ENCODE data around the gene SLC6A4.

SLC6A4 gene

DNA sequence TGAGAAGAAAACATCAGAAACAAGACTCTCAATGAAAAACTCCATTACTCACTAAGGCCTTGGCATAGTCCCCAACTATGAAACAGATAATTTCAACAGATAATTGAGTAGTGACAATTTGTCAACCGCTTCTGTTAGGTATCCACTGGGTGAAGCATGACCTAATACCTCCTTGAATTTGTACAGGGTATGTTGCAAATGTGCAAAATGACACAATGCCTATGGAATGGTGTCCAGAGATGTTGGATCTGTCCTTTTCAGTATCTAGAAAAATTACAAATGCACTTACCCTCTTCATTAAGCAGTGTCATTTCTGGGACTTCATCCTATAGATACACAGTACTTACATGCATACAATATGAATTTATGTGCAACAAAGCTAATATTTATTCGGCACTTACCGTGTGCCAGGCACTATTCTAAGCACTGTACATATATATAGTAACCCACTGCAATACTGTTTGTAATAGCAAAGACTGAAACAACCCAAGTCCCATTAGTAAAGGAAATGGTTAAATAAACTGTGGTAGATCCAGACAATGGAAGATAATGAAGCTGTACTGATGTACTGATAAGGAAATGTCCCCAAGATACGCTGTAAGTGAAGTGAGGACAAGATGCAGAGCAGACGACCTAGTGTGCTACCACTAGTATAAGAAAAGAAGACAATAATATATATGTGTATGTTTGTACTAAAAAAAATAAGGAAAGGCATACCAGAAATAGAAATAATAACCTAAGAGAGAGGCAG, 21.4 kb upstream of the SLC6A4 start:
- H3K4me1 ChIP-seq (ENCODE audit: low read length), result no peaks in the 10 kb centered on the region
- H3K9ac ChIP-seq (ENCODE audit: low read length), result no peak overlapping the region
- no peak overlapping the region for H3K27ac ChIP-seq (ENCODE audit: low read length)
- no peaks in the 10 kb centered on the region for H3K27me3 ChIP-seq (replicated peaks; ENCODE audit: insufficient read depth, low read length)
- H3K9me3 ChIP-seq (replicated peaks; ENCODE audit: insufficient read depth, low read length), result no peaks in the 10 kb centered on the region
- H3K4me3 ChIP-seq (ENCODE audit: low read length), result no peak overlapping the region
- no peak overlapping the region for H2AFZ ChIP-seq (ENCODE audit: low read length)
- H3F3A ChIP-seq (ENCODE audit: insufficient read depth, low read length), result no peaks in the 10 kb centered on the region
- peaks cover 5% of the 10 kb centered on the region; the same call in 1 of the 2 replicates for H3K79me2 ChIP-seq (ENCODE audit: low read length)
- no peak for DNase-seq
- H3K36me3 ChIP-seq (replicated peaks; ENCODE audit: insufficient read depth, low read length), result no peaks in the 10 kb centered on the region; the same call in 1 of the 2 replicates
- TF ChIP-seq EZH2phosphoT487 (IDR thresholded peaks at IDR 0.05; ENCODE audit: low read length) (no peak), EZH2 (optimal IDR thresholded peaks at IDR 0.05; ENCODE audit: low read depth, low read length) (no peak)
- TF ChIP-seq, protein P1, sequence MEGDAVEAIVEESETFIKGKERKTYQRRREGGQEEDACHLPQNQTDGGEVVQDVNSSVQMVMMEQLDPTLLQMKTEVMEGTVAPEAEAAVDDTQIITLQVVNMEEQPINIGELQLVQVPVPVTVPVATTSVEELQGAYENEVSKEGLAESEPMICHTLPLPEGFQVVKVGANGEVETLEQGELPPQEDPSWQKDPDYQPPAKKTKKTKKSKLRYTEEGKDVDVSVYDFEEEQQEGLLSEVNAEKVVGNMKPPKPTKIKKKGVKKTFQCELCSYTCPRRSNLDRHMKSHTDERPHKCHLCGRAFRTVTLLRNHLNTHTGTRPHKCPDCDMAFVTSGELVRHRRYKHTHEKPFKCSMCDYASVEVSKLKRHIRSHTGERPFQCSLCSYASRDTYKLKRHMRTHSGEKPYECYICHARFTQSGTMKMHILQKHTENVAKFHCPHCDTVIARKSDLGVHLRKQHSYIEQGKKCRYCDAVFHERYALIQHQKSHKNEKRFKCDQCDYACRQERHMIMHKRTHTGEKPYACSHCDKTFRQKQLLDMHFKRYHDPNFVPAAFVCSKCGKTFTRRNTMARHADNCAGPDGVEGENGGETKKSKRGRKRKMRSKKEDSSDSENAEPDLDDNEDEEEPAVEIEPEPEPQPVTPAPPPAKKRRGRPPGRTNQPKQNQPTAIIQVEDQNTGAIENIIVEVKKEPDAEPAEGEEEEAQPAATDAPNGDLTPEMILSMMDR (IDR thresholded peaks at IDR 0.05; ENCODE audit: low read length), result no peak
- H4K20me1 ChIP-seq (ENCODE audit: insufficient read depth, low read length), result no peaks in the 10 kb centered on the region
- no peaks in the 10 kb centered on the region for H3K9me2 ChIP-seq (replicated peaks; ENCODE audit: insufficient read depth, low read length)
- H3K4me2 ChIP-seq (ENCODE audit: low read depth, low read length), result no peak overlapping the region

- H3K27me3 ChIP-seq (replicated peaks; ENCODE audit: insufficient read depth, low read length), result no peaks in the 10 kb centered on the region
- no peak overlapping the region for H3K4me2 ChIP-seq (ENCODE audit: low read depth, low read length)
- H3K9ac ChIP-seq (ENCODE audit: low read length), result no peak overlapping the region
- H2AFZ ChIP-seq (ENCODE audit: low read length), result no peak overlapping the region
- no peak for DNase-seq
- H3K79me2 ChIP-seq (ENCODE audit: low read length), result no peaks in the 10 kb centered on the region
- no peaks in the 10 kb centered on the region; the same call in 1 of the 2 replicates for H3K36me3 ChIP-seq (replicated peaks; ENCODE audit: insufficient read depth, low read length)
- H3K27ac ChIP-seq (ENCODE audit: low read length), result no peak overlapping the region
- H3K9me3 ChIP-seq (replicated peaks; ENCODE audit: insufficient read depth, low read length), result no peaks in the 10 kb centered on the region
- H4K20me1 ChIP-seq (ENCODE audit: insufficient read depth, low read length), result no peaks in the 10 kb centered on the region
- no peaks in the 10 kb centered on the region for H3K4me1 ChIP-seq (ENCODE audit: low read length)
- no peaks in the 10 kb centered on the region for H3F3A ChIP-seq (ENCODE audit: insufficient read depth, low read length)
- TF ChIP-seq EZH2 (optimal IDR thresholded peaks at IDR 0.05; ENCODE audit: low read depth, low read length), result no peak
- TF ChIP-seq, protein P1 (IDR thresholded peaks at IDR 0.05; ENCODE audit: low read length), result no peak
- no peak for TF ChIP-seq EZH2phosphoT487 (IDR thresholded peaks at IDR 0.05; ENCODE audit: low read length)
- H3K9me2 ChIP-seq (replicated peaks; ENCODE audit: insufficient read depth, low read length), result no peaks in the 10 kb centered on the region
- no peak overlapping the region for H3K4me3 ChIP-seq (ENCODE audit: low read length)
Observed at GRCh38 chr17:30254150-30254549, 18.7 kb upstream of the SLC6A4 start.

GRCh38 chr17:30253312-30253711, 17.8 kb upstream of the SLC6A4 start:
- no peaks in the 10 kb centered on the region for H3K9me3 ChIP-seq (replicated peaks; ENCODE audit: insufficient read depth, low read length)
- H3K4me2 ChIP-seq (ENCODE audit: low read depth, low read length), result no peak overlapping the region
- no peaks in the 10 kb centered on the region for H3F3A ChIP-seq (ENCODE audit: insufficient read depth, low read length)
- H3K27ac ChIP-seq (ENCODE audit: low read length), result no peak overlapping the region
- H2AFZ ChIP-seq (ENCODE audit: low read length), result no peak overlapping the region
- H3K9ac ChIP-seq (ENCODE audit: low read length), result no peak overlapping the region
- no peaks in the 10 kb centered on the region for H3K27me3 ChIP-seq (replicated peaks; ENCODE audit: insufficient read depth, low read length)
- H3K36me3 ChIP-seq (replicated peaks; ENCODE audit: insufficient read depth, low read length), result no peaks in the 10 kb centered on the region; the same call in 1 of the 2 replicates
- H3K9me2 ChIP-seq (replicated peaks; ENCODE audit: insufficient read depth, low read length), result no peaks in the 10 kb centered on the region
- no peaks in the 10 kb centered on the region for H3K79me2 ChIP-seq (ENCODE audit: low read length)
- H4K20me1 ChIP-seq (ENCODE audit: insufficient read depth, low read length), result no peaks in the 10 kb centered on the region
- TF ChIP-seq EZH2phosphoT487 (IDR thresholded peaks at IDR 0.05; ENCODE audit: low read length) (no peak), EZH2 (optimal IDR thresholded peaks at IDR 0.05; ENCODE audit: low read depth, low read length) (no peak)
- TF ChIP-seq, protein P1 (IDR thresholded peaks at IDR 0.05; ENCODE audit: low read length), result no peak
- H3K4me1 ChIP-seq (ENCODE audit: low read length), result no peaks in the 10 kb centered on the region
- H3K4me3 ChIP-seq (ENCODE audit: low read length), result no peak overlapping the region
- DNase-seq, result no peak

Data from MM.1S (cell line).